H1 (cell line): ENCODE data around the gene NCOA5. TPM values are rescaled to one million over a fixed set of nuclear protein-coding genes. Genes with fewer than 3 reads are reported as not detected.

Experiments used
- CTCF ChIA-PET: fragments of 300-600 bp; sonication (Branson Sonifier 250); formaldehyde crosslinking; loops from one replicate; lab custom pipeline; 2021; ENCODE audit not compliant: partially characterized antibody; lab: Charles Lee
- POLR2A ChIA-PET: fragments of 300-600 bp; sonication (Branson Sonifier 250); formaldehyde crosslinking; loops from one replicate; lab custom pipeline; 2021; ENCODE audit warnings: inconsistent platforms; ENCODE audit not compliant: partially characterized antibody; lab: Charles Lee
- DNase-seq, 2 experiments: peaks; one replicate each; pipeline versions ENCODE4 v3.0.0 to v3.0.0-alpha.2; 2010 to 2022; ENCODE audit warnings: low spot score in 2 of 2, low read depth in 1 of 2, mixed read lengths in 1 of 2
- FAIRE-seq: peaks from 2 replicates; lab custom pipeline; 2011; peaks lifted over from hg19 to GRCh38; lab: Jason Lieb, UNC
- H2AFZ ChIP-seq: 2 replicates; pipeline ENCODE4 v1.8.1; 2012; ENCODE audit warnings: low read length, inconsistent platforms
- H2AK5ac ChIP-seq: 2 replicates; pipeline ENCODE4 v1.6.1; 2013; ENCODE audit warnings: low read depth, low read length
- H2BK120ac ChIP-seq: replicated peaks from 2 replicates; pipeline ENCODE3; 2013; ENCODE audit warnings: low read depth, low read length, inconsistent platforms
- H2BK12ac ChIP-seq: 2 replicates; pipeline ENCODE4 v1.6.1; 2013; ENCODE audit warnings: low read depth, low read length
- H2BK15ac ChIP-seq: 2 replicates; pipeline ENCODE4 v1.6.1; 2013; ENCODE audit warnings: low read length
- H2BK20ac ChIP-seq: 2 replicates; pipeline ENCODE4 v1.6.1; 2013; ENCODE audit warnings: low read length
- H2BK5ac ChIP-seq: 2 replicates; pipeline ENCODE4 v1.6.1; 2013; ENCODE audit warnings: low read depth, low read length
- H3K14ac ChIP-seq: 2 replicates; pipeline ENCODE4 v1.6.1; 2013; ENCODE audit warnings: inconsistent platforms; ENCODE audit not compliant: insufficient read length
- H3K18ac ChIP-seq: 2 replicates; pipeline ENCODE4 v1.6.1; 2013; ENCODE audit warnings: low read length; ENCODE audit errors: extremely low read depth
- H3K23ac ChIP-seq: 2 replicates; pipeline ENCODE4 v1.6.1; 2013; ENCODE audit warnings: inconsistent platforms; ENCODE audit not compliant: insufficient read length
- H3K23me2 ChIP-seq: 2 replicates; pipeline ENCODE4 v1.6.1; 2013; ENCODE audit warnings: low read depth, low read length
- H3K27ac ChIP-seq: 2 replicates; pipeline ENCODE4 v1.6.1; 2011; ENCODE audit warnings: low read depth, low read length, inconsistent platforms
- H3K27me3 ChIP-seq, 4 experiments: replicated peaks in 1 of 4; 1 replicate in 1 of 4; 2 replicates in 3 of 4; pipeline versions ENCODE4 v1.6.1 to v1.8.1; 2011 to 2013; ENCODE audit warnings: low read length in 3 of 4, mild to moderate bottlenecking in 3 of 4, inconsistent platforms in 2 of 4, mixed read lengths in 2 of 4, moderate library complexity in 1 of 4; ENCODE audit not compliant: control insufficient read depth in 3 of 4, insufficient read depth in 3 of 4; ENCODE audit errors: extremely low read depth in 1 of 4
- H3K36me3 ChIP-seq, 4 experiments: 2 replicates each; pipeline versions ENCODE4 v1.6.1 to v1.8.1; 2011 to 2013; ENCODE audit warnings: mild to moderate bottlenecking in 4 of 4, low read length in 3 of 4, moderate library complexity in 2 of 4, control low read depth in 1 of 4, inconsistent platforms in 1 of 4; ENCODE audit not compliant: insufficient read depth in 4 of 4, control insufficient read depth in 2 of 4
- H3K4ac ChIP-seq: replicated peaks from 2 replicates; pipeline ENCODE3; 2013; ENCODE audit warnings: low read length, low read depth, mixed read lengths, inconsistent platforms; ENCODE audit not compliant: insufficient read length
- H3K4me1 ChIP-seq, 4 experiments: replicated peaks in 1 of 4; 1 replicate in 1 of 4; 2 replicates in 3 of 4; pipeline versions ENCODE4 v1.6.1 to v1.8.1; 2011 to 2013; ENCODE audit warnings: low read length in 3 of 4, inconsistent platforms in 2 of 4, mixed read lengths in 1 of 4; ENCODE audit not compliant: insufficient read depth in 4 of 4, control insufficient read depth in 3 of 4
- H3K4me2 ChIP-seq, 2 experiments: 2 replicates each; pipeline versions ENCODE4 v1.6.1 to v1.8.1; 2011 to 2013; ENCODE audit warnings: low read depth in 2 of 2, low read length in 2 of 2, control low read depth in 1 of 2, inconsistent platforms in 1 of 2, mild to moderate bottlenecking in 1 of 2; ENCODE audit not compliant: insufficient read depth in 1 of 2
- H3K4me3 ChIP-seq, 4 experiments: fragments of 200-600, 300-600 bp in 1 of 4; sonication (generic), shearing (Covaris generic), sonication (Bioruptor Twin) in 1 of 4; 2 replicates each; pipeline versions ENCODE4 v1.5.1 to v1.8.1; 2011 to 2016; ENCODE audit warnings: low read length in 4 of 4, low read depth in 3 of 4, control low read depth in 2 of 4, inconsistent platforms in 2 of 4, mild to moderate bottlenecking in 2 of 4, mixed read lengths in 1 of 4, moderate library complexity in 1 of 4; ENCODE audit not compliant: insufficient read depth in 2 of 4; ENCODE audit errors: extremely low read depth in 1 of 4
- H3K56ac ChIP-seq: replicated peaks from 2 replicates; pipeline ENCODE3; 2013; ENCODE audit warnings: low read depth, mild to moderate bottlenecking, mixed read lengths, low read length, inconsistent platforms; ENCODE audit not compliant: insufficient read length
- H3K79me1 ChIP-seq: 2 replicates; pipeline ENCODE4 v1.6.1; 2013; ENCODE audit warnings: low read depth, low read length, control low read depth
- H3K79me2 ChIP-seq, 2 experiments: 2 replicates each; pipeline versions ENCODE4 v1.6.1 to v1.8.1; 2012 to 2013; ENCODE audit warnings: low read length in 2 of 2, mild to moderate bottlenecking in 2 of 2, inconsistent platforms in 1 of 2; ENCODE audit not compliant: insufficient read depth in 2 of 2, control insufficient read depth in 1 of 2
- H3K9ac ChIP-seq, 4 experiments: replicated peaks in 1 of 4; 1 replicate in 1 of 4; 2 replicates in 3 of 4; pipeline versions ENCODE4 v1.6.1 to v1.8.1; 2011 to 2013; ENCODE audit warnings: low read depth in 3 of 4, low read length in 3 of 4, control low read depth in 2 of 4, mild to moderate bottlenecking in 2 of 4, moderate library complexity in 2 of 4, inconsistent platforms in 1 of 4; ENCODE audit errors: extremely low read depth in 1 of 4
- H3K9me3 ChIP-seq, 2 experiments: 2 replicates each; pipeline versions ENCODE4 v1.6.1 to v1.8.1; 2012 to 2013; ENCODE audit warnings: mild to moderate bottlenecking in 2 of 2, moderate library complexity in 2 of 2, control low read depth in 1 of 2, inconsistent platforms in 1 of 2, low read depth in 1 of 2, low read length in 1 of 2, mixed read lengths in 1 of 2; ENCODE audit not compliant: insufficient read depth in 2 of 2
- H4K20me1 ChIP-seq, 2 experiments: replicated peaks in 1 of 2; 2 replicates each; pipeline versions ENCODE3 to v1.8.1; 2011 to 2013; ENCODE audit warnings: inconsistent platforms in 2 of 2, low read length in 2 of 2, mild to moderate bottlenecking in 1 of 2; ENCODE audit not compliant: insufficient read depth in 2 of 2, control insufficient read depth in 1 of 2
- H4K5ac ChIP-seq: 2 replicates; pipeline ENCODE4 v1.6.1; 2013; ENCODE audit warnings: low read length, low read depth, mixed read lengths, inconsistent platforms; ENCODE audit not compliant: insufficient read length
- H4K8ac ChIP-seq: 2 replicates; pipeline ENCODE4 v1.8.0; 2013; ENCODE audit warnings: mild to moderate bottlenecking, moderate library complexity, low read length, inconsistent platforms; ENCODE audit not compliant: insufficient read depth; ENCODE audit errors: extremely low read depth
- H4K91ac ChIP-seq: replicated peaks from 2 replicates; pipeline ENCODE3; 2013; ENCODE audit warnings: low read length, mixed read lengths, inconsistent platforms; ENCODE audit not compliant: insufficient read length
- CTBP2 ChIP-seq: IDR thresholded peaks from 2 replicates; pipeline ENCODE4 v1.7.0; 2011; ENCODE audit warnings: borderline replicate concordance, mild to moderate bottlenecking, moderate library complexity, mixed read lengths, low read length; ENCODE audit not compliant: insufficient read depth, insufficient read length
- GABPA ChIP-seq: IDR thresholded peaks from 2 replicates; pipeline ENCODE4 v1.6.1; 2011; ENCODE audit warnings: mild to moderate bottlenecking, low read length, moderate library complexity, borderline replicate concordance; ENCODE audit not compliant: insufficient read depth
- KDM1A ChIP-seq: fragments of 200-600, 300-600 bp; sonication (generic); IDR thresholded peaks from 2 replicates; pipeline ENCODE4 v1.7.1; 2016; ENCODE audit warnings: mild to moderate bottlenecking, low read length, borderline replicate concordance
- POU5F1 ChIP-seq: IDR thresholded peaks from 2 replicates; pipeline ENCODE4 v1.6.1; 2011; ENCODE audit warnings: low read depth, mild to moderate bottlenecking, low read length, moderate library complexity
- RFX5 ChIP-seq: IDR thresholded peaks from 2 replicates; pipeline ENCODE4 v1.6.1; 2011; ENCODE audit warnings: low read depth, low read length, improper control_type of control experiment, borderline replicate concordance
- RXRA ChIP-seq: IDR thresholded peaks from 2 replicates; pipeline ENCODE4 v1.6.1; 2011; ENCODE audit warnings: low read depth, mild to moderate bottlenecking, low read length, moderate library complexity; ENCODE audit not compliant: insufficient read depth
- SP4 ChIP-seq: IDR thresholded peaks from 2 replicates; pipeline ENCODE4 v1.6.1; 2012; ENCODE audit warnings: low read length, inconsistent platforms
- ZNF274 ChIP-seq: IDR thresholded peaks from 2 replicates; pipeline ENCODE4 v1.7.0; 2012; ENCODE audit warnings: low read length, borderline replicate concordance; ENCODE audit errors: extremely low read depth
- WGBS, 2 experiments: shearing (Covaris generic) in 1 of 2; methylation state at CpG; one replicate each; pipeline versions ENCODE4 v1.1.6 to v1.1.7; 2013 to 2015; ENCODE audit warnings: low lambda C conversion rate in 2 of 2, mixed read lengths in 2 of 2, inconsistent platforms in 1 of 2, low coverage in 1 of 2, missing lambda C conversion rate in 1 of 2; ENCODE audit not compliant: insufficient replicate concordance in 2 of 2, insufficient coverage in 1 of 2, insufficient read length in 1 of 2; ENCODE audit errors: extremely low coverage in 1 of 2, missing lambda C conversion rate in 1 of 2; 5-methylcytosine and 5-hydroxymethylcytosine counted together
- polyA plus RNA-seq, 7 experiments: library from polyadenylated mRNA; depleted of rRNA in 3 of 7; stranded (reverse) in 5 of 7; unstranded in 2 of 7; fragments of >200 nt in 5 of 7; fragments of 200-250 nt in 2 of 7; gene quantifications; 1 replicate in 5 of 7; 2 replicates in 1 of 7; 4 replicates in 1 of 7; pipeline versions ENCODE4 v1.2.1 to v1.2.3, GENCODE V29; 2011 to 2013; ENCODE audit warnings: missing spikeins in 2 of 7, mixed read lengths in 2 of 7
- total RNA-seq: library from RNA; stranded (reverse); fragmentation: NEBNext Ultra II Directional; extraction: Animal tissue kit (Norgen Biotek cat#: 25700); gene quantifications from 2 replicates; pipeline ENCODE4 v1.2.1, GENCODE V29; 2021

NCOA5 gene
- total and polyA plus RNA-seq, 2 of the 8 experiments (the other 6 are each of a cell fraction or from before 2014, with no cell fraction given), result 20.4 to 29.0 TPM

DNA sequence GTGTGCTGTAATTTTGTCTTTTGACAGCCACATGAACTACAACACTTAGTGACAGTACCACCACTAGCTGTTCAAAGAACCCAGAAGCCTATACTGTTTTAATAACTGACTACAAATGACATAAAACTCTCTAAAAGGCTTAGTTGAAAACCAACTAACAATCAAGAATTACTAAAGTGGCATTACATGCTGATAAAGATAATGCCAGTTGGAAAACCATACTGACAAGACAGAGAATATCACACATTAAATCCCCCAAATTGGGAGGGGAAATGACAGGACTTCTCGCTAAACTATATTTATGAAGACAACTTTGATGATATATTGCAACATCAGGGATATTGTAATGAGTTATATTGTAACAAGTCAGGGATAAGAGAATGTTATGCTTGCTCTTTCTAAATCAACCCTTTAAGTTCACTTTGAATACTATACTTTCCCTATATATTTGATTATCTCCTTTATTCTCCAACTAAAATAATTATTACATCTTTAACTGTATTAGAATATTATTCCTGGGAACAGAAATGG is 6.2 kb downstream of the NCOA5 start:
- H4K8ac ChIP-seq, result no peak overlapping the region
- no peak overlapping the region for H2BK15ac ChIP-seq
- no peak overlapping the region for H3K9ac ChIP-seq
- no peak overlapping the region for H2BK120ac ChIP-seq
- no peak overlapping the region for H3K56ac ChIP-seq
- H2BK20ac ChIP-seq, result no peak overlapping the region
- H3K14ac ChIP-seq, result no peak overlapping the region
- WGBS, 2 experiments, result 85% methylated on average over 1 of the region's 1 CpG; no CpG with 5 or more reads in 1 of the 2 experiments
- no peak overlapping the region for H2AFZ ChIP-seq
- no peak overlapping the region for H3K23ac ChIP-seq
- H3K4me1 ChIP-seq, result peaks cover 0 to 6% (median 2%) of the 10 kb centered on the region in 4 experiments; a peak in 4 of 7 replicates
- peaks cover 0 to 10% (median 0%) of the 10 kb centered on the region in 4 experiments; a peak in 1 of 8 replicates for H3K36me3 ChIP-seq
- H3K27ac ChIP-seq, result no peak overlapping the region
- no peaks in the 10 kb centered on the region; the same call in 1 of the 2 replicates for H3K23me2 ChIP-seq
- FAIRE-seq (no peak), DNase-seq (no peak)
- H4K91ac ChIP-seq, result no peak overlapping the region
- H4K20me1 ChIP-seq, result peaks cover 9 to 13% of the 10 kb centered on the region in 2 experiments
- H3K18ac ChIP-seq, result no peak overlapping the region
- H3K4me3 ChIP-seq, result no peak overlapping the region
- H3K4ac ChIP-seq, result no peak overlapping the region
- TF ChIP-seq RFX5, result no peak
- no peak for TF ChIP-seq CTBP2
- no peak for TF ChIP-seq RXRA
- TF ChIP-seq GABPA, result no peak
- TF ChIP-seq KDM1A, result no peak
- TF ChIP-seq ZNF274, result no peak
- TF ChIP-seq POU5F1, result no peak
- TF ChIP-seq SP4, result no peak
- H3K79me1 ChIP-seq, result peaks cover 7% of the 10 kb centered on the region; the same call in 1 of the 2 replicates
- peaks cover 13 to 99% of the 10 kb centered on the region in 2 experiments for H3K79me2 ChIP-seq
- ChIA-PET CTCF (interaction anchor here (1.2 to 1.8 kb wide), 3 partner anchors 26 to 113 kb away, joined by 4 to 7 read pairs (median 7); no protein-coding TSS in a partner anchor), POLR2A (interaction anchor here (1.5 kb wide), 1 partner anchor 9 kb away, joined by 4 read pairs; no protein-coding TSS in a partner anchor)
- no peaks in the 10 kb centered on the region for H3K27me3 ChIP-seq
- no peak overlapping the region for H2BK12ac ChIP-seq
- H4K5ac ChIP-seq, result no peak overlapping the region
- no peak overlapping the region for H2AK5ac ChIP-seq
- H3K4me2 ChIP-seq, result no peak overlapping the region
- no peaks in the 10 kb centered on the region for H3K9me3 ChIP-seq
- H2BK5ac ChIP-seq, result no peak overlapping the region
